ENCODE measurements around the gene TMEM156.

TMEM156 gene

GRCh38 chr4:39056023-39056422 is 23.8 kb upstream of the TMEM156 start:
- Histone ChIP-seq H3K27me3 (replicated peaks; ENCODE audit: control insufficient read depth, insufficient read depth, low read length, poor library complexity, severe bottlenecking) (no peaks in the 10 kb centered on the region), H3K4me3 (ENCODE audit: insufficient read depth, low read depth, low read length, poor library complexity, severe bottlenecking) (no peak overlapping the region), H3K36me3 (ENCODE audit: control insufficient read depth, insufficient read depth, low read length) (no peaks in the 10 kb centered on the region), H3K27ac (ENCODE audit: insufficient read depth, low read length, poor library complexity, severe bottlenecking) (no peak overlapping the region), H3K4me1 (ENCODE audit: control insufficient read depth, insufficient read depth, low read length, poor library complexity, severe bottlenecking) (no peaks in the 10 kb centered on the region), H3K9me3 (ENCODE audit: control insufficient read depth, low read length) (no peaks in the 10 kb centered on the region)
- DNase-seq = no peak

GRCh38 chr4:39054497-39054896 is 22.3 kb upstream of the TMEM156 start:
- Histone ChIP-seq H3K4me1 (ENCODE audit: control insufficient read depth, insufficient read depth, low read length, poor library complexity, severe bottlenecking) (no peaks in the 10 kb centered on the region), H3K27me3 (replicated peaks; ENCODE audit: control insufficient read depth, insufficient read depth, low read length, poor library complexity, severe bottlenecking) (no peaks in the 10 kb centered on the region), H3K27ac (ENCODE audit: insufficient read depth, low read length, poor library complexity, severe bottlenecking) (no peak overlapping the region), H3K36me3 (ENCODE audit: control insufficient read depth, insufficient read depth, low read length) (no peaks in the 10 kb centered on the region), H3K4me3 (ENCODE audit: insufficient read depth, low read depth, low read length, poor library complexity, severe bottlenecking) (no peak overlapping the region), H3K9me3 (ENCODE audit: control insufficient read depth, low read length) (no peaks in the 10 kb centered on the region)
- DNase-seq = no peak

- no peaks in the 10 kb centered on the region for H3K9me3 ChIP-seq (ENCODE audit: control insufficient read depth, low read length)
- DNase-seq = no peak
Observed at GRCh38 chr4:39053983-39054382, 21.8 kb upstream of the TMEM156 start.

GRCh38 chr4:39051492-39051891 is 19.3 kb upstream of the TMEM156 start:
- no peak for DNase-seq
- H3K4me3 ChIP-seq (ENCODE audit: insufficient read depth, low read depth, low read length, poor library complexity, severe bottlenecking) = no peak overlapping the region

More at GRCh38 chr4:39053983-39054382, 21.8 kb upstream of the TMEM156 start:
- Histone ChIP-seq H3K4me3 (ENCODE audit: insufficient read depth, low read depth, low read length, poor library complexity, severe bottlenecking) (no peak overlapping the region), H3K27me3 (replicated peaks; ENCODE audit: control insufficient read depth, insufficient read depth, low read length, poor library complexity, severe bottlenecking) (no peaks in the 10 kb centered on the region), H3K4me1 (ENCODE audit: control insufficient read depth, insufficient read depth, low read length, poor library complexity, severe bottlenecking) (no peaks in the 10 kb centered on the region), H3K36me3 (ENCODE audit: control insufficient read depth, insufficient read depth, low read length) (no peaks in the 10 kb centered on the region), H3K27ac (ENCODE audit: insufficient read depth, low read length, poor library complexity, severe bottlenecking) (no peak overlapping the region)

GRCh38 chr4:39050590-39050989 is 18.4 kb upstream of the TMEM156 start:
- no peak overlapping the region for H3K27ac ChIP-seq (ENCODE audit: insufficient read depth, low read length, poor library complexity, severe bottlenecking)
- peaks cover 18% of the 10 kb centered on the region for H3K4me1 ChIP-seq (ENCODE audit: control insufficient read depth, insufficient read depth, low read length, poor library complexity, severe bottlenecking)
- H3K9me3 ChIP-seq (ENCODE audit: control insufficient read depth, low read length) = no peaks in the 10 kb centered on the region
- no peaks in the 10 kb centered on the region for H3K27me3 ChIP-seq (replicated peaks; ENCODE audit: control insufficient read depth, insufficient read depth, low read length, poor library complexity, severe bottlenecking)
- DNase-seq = no peak
- H3K36me3 ChIP-seq (ENCODE audit: control insufficient read depth, insufficient read depth, low read length) = no peaks in the 10 kb centered on the region
- H3K4me3 ChIP-seq (ENCODE audit: insufficient read depth, low read depth, low read length, poor library complexity, severe bottlenecking) = no peak overlapping the region

More at GRCh38 chr4:39051492-39051891, 19.3 kb upstream of the TMEM156 start:
- no peaks in the 10 kb centered on the region for H3K27me3 ChIP-seq (replicated peaks; ENCODE audit: control insufficient read depth, insufficient read depth, low read length, poor library complexity, severe bottlenecking)
- H3K36me3 ChIP-seq (ENCODE audit: control insufficient read depth, insufficient read depth, low read length) = no peaks in the 10 kb centered on the region
- H3K4me1 ChIP-seq (ENCODE audit: control insufficient read depth, insufficient read depth, low read length, poor library complexity, severe bottlenecking) = peaks cover 16% of the 10 kb centered on the region
- no peaks in the 10 kb centered on the region for H3K9me3 ChIP-seq (ENCODE audit: control insufficient read depth, low read length)
- no peak overlapping the region for H3K27ac ChIP-seq (ENCODE audit: insufficient read depth, low read length, poor library complexity, severe bottlenecking)

GRCh38 chr4:39048311-39048710 is 16.1 kb upstream of the TMEM156 start:
- Histone ChIP-seq H3K27me3 (replicated peaks; ENCODE audit: control insufficient read depth, insufficient read depth, low read length, poor library complexity, severe bottlenecking) (no peaks in the 10 kb centered on the region), H3K36me3 (ENCODE audit: control insufficient read depth, insufficient read depth, low read length) (no peaks in the 10 kb centered on the region), H3K9me3 (ENCODE audit: control insufficient read depth, low read length) (no peaks in the 10 kb centered on the region), H3K4me3 (ENCODE audit: insufficient read depth, low read depth, low read length, poor library complexity, severe bottlenecking) (no peak overlapping the region), H3K4me1 (ENCODE audit: control insufficient read depth, insufficient read depth, low read length, poor library complexity, severe bottlenecking) (peaks cover 23% of the 10 kb centered on the region), H3K27ac (ENCODE audit: insufficient read depth, low read length, poor library complexity, severe bottlenecking) (no peak overlapping the region)
- no peak for DNase-seq

- Histone ChIP-seq H3K4me3 (ENCODE audit: insufficient read depth, low read depth, low read length, poor library complexity, severe bottlenecking) (no peak overlapping the region), H3K4me1 (ENCODE audit: control insufficient read depth, insufficient read depth, low read length, poor library complexity, severe bottlenecking) (peaks cover 23% of the 10 kb centered on the region), H3K36me3 (ENCODE audit: control insufficient read depth, insufficient read depth, low read length) (no peaks in the 10 kb centered on the region), H3K27me3 (replicated peaks; ENCODE audit: control insufficient read depth, insufficient read depth, low read length, poor library complexity, severe bottlenecking) (no peaks in the 10 kb centered on the region), H3K9me3 (ENCODE audit: control insufficient read depth, low read length) (no peaks in the 10 kb centered on the region), H3K27ac (ENCODE audit: insufficient read depth, low read length, poor library complexity, severe bottlenecking) (no peak overlapping the region)
- DNase-seq = no peak
Observed at GRCh38 chr4:39047681-39048080, 15.5 kb upstream of the TMEM156 start.

- H3K4me1 ChIP-seq (ENCODE audit: control insufficient read depth, insufficient read depth, low read length, poor library complexity, severe bottlenecking) = peaks cover 23% of the 10 kb centered on the region
- no peaks in the 10 kb centered on the region for H3K27me3 ChIP-seq (replicated peaks; ENCODE audit: control insufficient read depth, insufficient read depth, low read length, poor library complexity, severe bottlenecking)
- peak overlapping the region; percentile 57 for H3K4me3 ChIP-seq (ENCODE audit: insufficient read depth, low read depth, low read length, poor library complexity, severe bottlenecking)
- peak in 1 of 3 donors; percentile 12 for DNase-seq
- no peaks in the 10 kb centered on the region for H3K9me3 ChIP-seq (ENCODE audit: control insufficient read depth, low read length)
- H3K27ac ChIP-seq (ENCODE audit: insufficient read depth, low read length, poor library complexity, severe bottlenecking) = peak overlapping the region; percentile 81
- H3K36me3 ChIP-seq (ENCODE audit: control insufficient read depth, insufficient read depth, low read length) = no peaks in the 10 kb centered on the region
Observed at GRCh38 chr4:39046249-39046648, 14.0 kb upstream of the TMEM156 start.

GRCh38 chr4:39045827-39046221 is 13.6 kb upstream of the TMEM156 start:
- no peaks in the 10 kb centered on the region for H3K9me3 ChIP-seq (ENCODE audit: control insufficient read depth, low read length)
- no peaks in the 10 kb centered on the region for H3K27me3 ChIP-seq (replicated peaks; ENCODE audit: control insufficient read depth, insufficient read depth, low read length, poor library complexity, severe bottlenecking)
- H3K4me3 ChIP-seq (ENCODE audit: insufficient read depth, low read depth, low read length, poor library complexity, severe bottlenecking) = peak overlapping the region; percentile 57
- peaks cover 23% of the 10 kb centered on the region for H3K4me1 ChIP-seq (ENCODE audit: control insufficient read depth, insufficient read depth, low read length, poor library complexity, severe bottlenecking)
- no peak for DNase-seq
- no peaks in the 10 kb centered on the region for H3K36me3 ChIP-seq (ENCODE audit: control insufficient read depth, insufficient read depth, low read length)
- peak overlapping the region; percentile 81 for H3K27ac ChIP-seq (ENCODE audit: insufficient read depth, low read length, poor library complexity, severe bottlenecking)

GRCh38 chr4:39044956-39045826 is 13.0 kb upstream of the TMEM156 start:
- peak in 1 of 3 donors; percentile 20 for DNase-seq
- peak overlapping the region; percentile 57 for H3K4me3 ChIP-seq (ENCODE audit: insufficient read depth, low read depth, low read length, poor library complexity, severe bottlenecking)
- peak overlapping the region; percentile 81 for H3K27ac ChIP-seq (ENCODE audit: insufficient read depth, low read length, poor library complexity, severe bottlenecking)
- peaks cover 23% of the 10 kb centered on the region for H3K4me1 ChIP-seq (ENCODE audit: control insufficient read depth, insufficient read depth, low read length, poor library complexity, severe bottlenecking)
- H3K36me3 ChIP-seq (ENCODE audit: control insufficient read depth, insufficient read depth, low read length) = no peaks in the 10 kb centered on the region
- no peaks in the 10 kb centered on the region for H3K27me3 ChIP-seq (replicated peaks; ENCODE audit: control insufficient read depth, insufficient read depth, low read length, poor library complexity, severe bottlenecking)
- no peaks in the 10 kb centered on the region for H3K9me3 ChIP-seq (ENCODE audit: control insufficient read depth, low read length)
